ENCODE measurements around the gene PVRIG. TPM values are rescaled to one million over a fixed set of nuclear protein-coding genes. Genes with fewer than 3 reads are reported as not detected.
A peak's percentile ranks its signal among the peaks of the same experiment; 100 is the strongest.
"Not testable (repeated sequence)": the region's sequence is repeated elsewhere in the genome, so short reads cannot be mapped to it uniquely, and the experiment has no call there.

Gene PVRIG
- total RNA-seq, 2 donors from 2014 or later = not detected

DNA sequence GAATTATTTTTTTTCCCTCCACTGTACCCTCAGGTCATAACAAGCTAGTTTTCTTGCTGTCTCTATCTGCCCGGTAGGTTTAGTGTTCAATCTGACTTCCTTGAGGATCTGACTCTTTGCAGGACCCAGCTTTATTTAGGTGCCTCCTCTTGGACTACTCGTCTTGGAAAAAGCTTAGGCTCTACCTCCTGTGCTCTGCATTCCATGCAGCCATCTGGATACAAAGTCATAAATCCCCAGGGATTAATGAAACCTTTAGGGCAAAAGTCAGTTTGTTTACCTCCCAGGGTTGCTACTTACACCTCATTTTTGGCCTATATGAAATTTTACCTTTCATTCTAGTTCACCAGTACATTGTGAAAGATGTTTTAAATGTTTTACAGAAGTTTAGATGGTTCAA, 34.0 kb upstream of the PVRIG start:
- Histone ChIP-seq H3K36me3 (no peaks in the 10 kb centered on the region), H3K27ac (no peak overlapping the region), H3K9me3 (no peaks in the 10 kb centered on the region), H3K4me3 (no peak overlapping the region), H3K4me1 (replicated peaks) (no peaks in the 10 kb centered on the region), H3K27me3 (replicated peaks; ENCODE audit: insufficient read depth) (no peaks in the 10 kb centered on the region)
- TF ChIP-seq, protein P1, sequence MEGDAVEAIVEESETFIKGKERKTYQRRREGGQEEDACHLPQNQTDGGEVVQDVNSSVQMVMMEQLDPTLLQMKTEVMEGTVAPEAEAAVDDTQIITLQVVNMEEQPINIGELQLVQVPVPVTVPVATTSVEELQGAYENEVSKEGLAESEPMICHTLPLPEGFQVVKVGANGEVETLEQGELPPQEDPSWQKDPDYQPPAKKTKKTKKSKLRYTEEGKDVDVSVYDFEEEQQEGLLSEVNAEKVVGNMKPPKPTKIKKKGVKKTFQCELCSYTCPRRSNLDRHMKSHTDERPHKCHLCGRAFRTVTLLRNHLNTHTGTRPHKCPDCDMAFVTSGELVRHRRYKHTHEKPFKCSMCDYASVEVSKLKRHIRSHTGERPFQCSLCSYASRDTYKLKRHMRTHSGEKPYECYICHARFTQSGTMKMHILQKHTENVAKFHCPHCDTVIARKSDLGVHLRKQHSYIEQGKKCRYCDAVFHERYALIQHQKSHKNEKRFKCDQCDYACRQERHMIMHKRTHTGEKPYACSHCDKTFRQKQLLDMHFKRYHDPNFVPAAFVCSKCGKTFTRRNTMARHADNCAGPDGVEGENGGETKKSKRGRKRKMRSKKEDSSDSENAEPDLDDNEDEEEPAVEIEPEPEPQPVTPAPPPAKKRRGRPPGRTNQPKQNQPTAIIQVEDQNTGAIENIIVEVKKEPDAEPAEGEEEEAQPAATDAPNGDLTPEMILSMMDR (IDR thresholded peaks at IDR 0.05) = no peak
- no peak for TF ChIP-seq POLR2A (IDR thresholded peaks at IDR 0.05)
- no peak for TF ChIP-seq POLR2AphosphoS5 (IDR thresholded peaks at IDR 0.05)
- intact Hi-C loops (cut with DNase I) = no loop called here
- no peak for DNase-seq (ENCODE audit: low spot score)
- WGBS = 69% methylated on average over 2 of the region's 2 CpGs

DNA sequence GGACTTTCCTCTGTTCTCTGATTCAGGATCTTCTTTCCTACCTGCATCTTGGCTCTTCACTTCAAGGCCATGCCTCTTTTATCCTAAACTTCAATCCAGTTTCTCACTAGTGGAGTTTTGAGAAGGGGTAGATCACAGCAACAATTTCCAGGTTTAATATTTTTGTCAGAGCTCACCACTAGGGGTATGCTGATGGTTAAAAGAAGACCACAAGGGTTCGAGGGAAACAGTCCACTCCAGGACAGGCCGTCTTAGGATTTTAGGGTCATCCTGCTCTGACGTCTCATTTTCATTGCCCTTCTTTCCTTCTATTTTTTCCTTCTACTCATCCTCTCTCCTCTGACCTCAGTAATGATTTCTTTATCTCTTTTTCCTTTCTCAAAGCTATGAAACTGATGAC, 30.7 kb upstream of the PVRIG start:
- no peak overlapping the region for H3K4me3 ChIP-seq
- no peaks in the 10 kb centered on the region for H3K9me3 ChIP-seq
- intact Hi-C loops (cut with DNase I) = no loop called here
- no peaks in the 10 kb centered on the region for H3K4me1 ChIP-seq (replicated peaks)
- DNase-seq (ENCODE audit: low spot score) = no peak
- no peaks in the 10 kb centered on the region for H3K27me3 ChIP-seq (replicated peaks; ENCODE audit: insufficient read depth)
- H3K36me3 ChIP-seq = no peaks in the 10 kb centered on the region
- no peak overlapping the region for H3K27ac ChIP-seq
- 72% methylated on average over 3 of the region's 3 CpGs for WGBS
- no peak for TF ChIP-seq POLR2A (IDR thresholded peaks at IDR 0.05)
- TF ChIP-seq, protein P1 (IDR thresholded peaks at IDR 0.05) = no peak

DNA sequence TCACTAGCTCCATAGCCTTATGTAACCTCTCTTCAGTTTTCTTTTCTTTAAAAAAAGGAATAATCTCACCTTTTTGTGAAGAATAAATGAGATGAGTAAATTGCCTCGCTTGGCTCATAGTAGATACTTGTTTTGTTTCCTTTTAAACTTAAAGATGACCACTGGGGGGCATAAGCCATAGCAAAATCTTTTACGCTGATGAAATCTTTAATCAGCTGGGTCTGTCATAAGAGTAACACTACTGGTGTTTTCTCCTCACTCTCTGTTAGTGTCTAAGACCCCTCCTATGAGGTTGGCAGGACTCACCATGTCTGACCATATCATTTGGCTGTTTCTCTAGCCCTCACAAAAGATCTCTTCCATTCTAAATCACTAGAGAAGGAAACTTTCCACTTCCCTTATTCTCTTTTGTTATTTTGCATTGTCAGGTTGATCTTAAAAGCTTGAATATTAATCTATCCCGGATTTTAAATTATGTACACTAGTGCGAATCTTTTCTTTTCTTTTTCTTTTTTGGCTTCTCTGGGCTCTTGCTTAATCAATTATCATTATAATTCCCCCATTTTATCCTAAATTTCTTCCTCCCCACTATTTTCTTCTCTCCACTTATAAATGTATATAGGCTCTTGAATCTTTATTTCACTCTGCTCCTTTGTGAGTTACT, 29.6 kb upstream of the PVRIG start:
- TF ChIP-seq, protein P1 (IDR thresholded peaks at IDR 0.05) = peak in 2 of 4 experiments; percentile 18 to 24
- TF ChIP-seq POLR2A (IDR thresholded peaks at IDR 0.05) = no peak
- Histone ChIP-seq H3K27ac (no peak overlapping the region), H3K4me1 (replicated peaks) (no peaks in the 10 kb centered on the region), H3K4me3 (no peak overlapping the region), H3K36me3 (no peaks in the 10 kb centered on the region), H3K27me3 (replicated peaks; ENCODE audit: insufficient read depth) (no peaks in the 10 kb centered on the region), H3K9me3 (no peaks in the 10 kb centered on the region)
- DNase-seq (ENCODE audit: low spot score) = no peak
- WGBS = 64% methylated on average over 4 of the region's 4 CpGs
- intact Hi-C loops (cut with DNase I) = no loop called here

DNA sequence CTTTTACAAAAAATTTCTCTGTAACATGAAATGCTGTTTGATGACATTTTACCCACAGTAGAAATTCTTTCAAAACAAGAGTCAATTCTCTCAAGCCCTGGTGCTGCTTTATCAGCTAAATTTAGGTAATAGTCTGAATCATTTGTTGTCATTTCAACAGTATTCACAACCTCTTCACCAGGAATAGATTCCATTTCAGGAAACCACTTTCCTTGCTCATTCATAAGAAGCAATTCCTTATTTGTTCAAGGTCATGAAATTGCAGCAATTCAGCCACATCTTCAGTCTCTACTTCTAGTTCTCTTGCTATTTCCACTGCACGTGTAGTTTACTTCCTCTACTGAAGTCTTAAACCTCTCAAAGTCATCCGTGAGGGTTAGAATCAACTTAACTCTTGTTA, 28.0 kb upstream of the PVRIG start:
- TF ChIP-seq, protein P1 (IDR thresholded peaks at IDR 0.05) = no peak
- no peak for TF ChIP-seq POLR2AphosphoS5 (IDR thresholded peaks at IDR 0.05)
- TF ChIP-seq POLR2A (IDR thresholded peaks at IDR 0.05) = no peak
- DNase-seq (ENCODE audit: low spot score) = no peak
- H3K36me3 ChIP-seq = no peaks in the 10 kb centered on the region
- no peak overlapping the region for H3K27ac ChIP-seq
- no peaks in the 10 kb centered on the region for H3K27me3 ChIP-seq (replicated peaks; ENCODE audit: insufficient read depth)
- WGBS = 57% methylated on average over 2 of the region's 2 CpGs
- H3K4me3 ChIP-seq = no peak overlapping the region
- no peaks in the 10 kb centered on the region for H3K4me1 ChIP-seq (replicated peaks)
- no peaks in the 10 kb centered on the region for H3K9me3 ChIP-seq
- intact Hi-C loops (cut with DNase I) = no loop called here

DNA sequence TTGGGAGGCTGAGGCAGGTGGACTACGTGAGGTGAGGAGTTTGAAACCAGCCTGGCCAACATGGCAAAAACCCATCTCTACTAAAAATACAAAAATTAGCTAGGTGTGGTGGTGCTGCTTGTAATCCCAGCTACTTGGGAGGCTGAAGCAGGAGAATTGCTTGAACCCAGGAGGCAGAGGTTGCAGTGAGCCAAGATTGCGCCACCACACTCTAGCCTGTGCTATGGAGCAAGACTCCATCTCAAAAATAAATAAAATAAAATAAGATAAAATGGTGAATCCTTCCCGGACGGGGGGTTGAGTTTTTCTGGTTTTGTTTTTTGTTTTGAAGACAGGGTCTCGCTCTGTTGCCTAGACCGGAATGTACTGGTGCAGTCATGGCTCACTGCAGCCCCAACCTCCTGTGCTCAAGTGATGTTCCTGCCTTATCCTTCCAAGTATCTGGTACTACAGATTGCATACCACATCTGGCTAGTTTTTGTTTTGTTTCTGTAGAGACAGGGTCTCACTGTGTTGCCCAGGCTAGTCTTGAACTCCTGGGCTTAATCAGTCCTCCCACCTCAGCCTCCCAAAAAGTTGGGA, 27.4 kb upstream of the PVRIG start:
- WGBS = 91% methylated on average over 6 of the region's 6 CpGs
- H3K36me3 ChIP-seq; H3K27ac ChIP-seq; intact Hi-C loops (cut with DNase I); H3K4me1 ChIP-seq (replicated peaks); H3K27me3 ChIP-seq (replicated peaks; ENCODE audit: insufficient read depth); DNase-seq (ENCODE audit: low spot score); H3K9me3 ChIP-seq; H3K4me3 ChIP-seq: not testable (repeated sequence)

All from prostate gland (tissue), 2 donors.